ENCODE results near the gene CCL8. TPM values are rescaled to one million over a fixed set of nuclear protein-coding genes. Genes with fewer than 3 reads are reported as not detected.

CCL8 gene
- not detected in 2 replicates for total RNA-seq

DNA sequence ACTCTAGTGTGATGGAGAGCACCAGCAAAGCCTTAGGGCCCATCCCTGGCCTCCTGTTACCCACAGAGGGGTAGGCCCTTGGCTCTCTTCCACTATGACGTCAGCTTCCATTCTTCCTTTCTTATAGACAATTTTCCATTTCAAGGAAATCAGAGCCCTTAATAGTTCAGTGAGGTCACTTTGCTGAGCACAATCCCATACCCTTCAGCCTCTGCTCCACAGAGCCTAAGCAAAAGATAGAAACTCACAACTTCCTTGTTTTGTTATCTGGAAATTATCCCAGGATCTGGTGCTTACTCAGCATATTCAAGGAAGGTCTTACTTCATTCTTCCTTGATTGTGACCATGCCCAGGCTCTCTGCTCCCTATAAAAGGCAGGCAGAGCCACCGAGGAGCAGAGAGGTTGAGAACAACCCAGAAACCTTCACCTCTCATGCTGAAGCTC, at the start of gene CCL8:
Gene CCL8, plus strand, starts transcription at position 397 of the 445 bp plus-strand sequence. CDS start 67 bp downstream, outside the sequence.
- DNase-seq (ENCODE audit: low read depth), result no peak
- no peaks in the 10 kb centered on the region for H3K36me3 ChIP-seq (ENCODE audit: control insufficient read depth, insufficient read depth, low read length)
- H3K27me3 ChIP-seq (ENCODE audit: control insufficient read depth, insufficient read depth, low read length), result no peaks in the 10 kb centered on the region
- H3K4me3 ChIP-seq (ENCODE audit: low read depth, low read length), result no peak within 1 kb of the TSS
- TF ChIP-seq, protein P1, sequence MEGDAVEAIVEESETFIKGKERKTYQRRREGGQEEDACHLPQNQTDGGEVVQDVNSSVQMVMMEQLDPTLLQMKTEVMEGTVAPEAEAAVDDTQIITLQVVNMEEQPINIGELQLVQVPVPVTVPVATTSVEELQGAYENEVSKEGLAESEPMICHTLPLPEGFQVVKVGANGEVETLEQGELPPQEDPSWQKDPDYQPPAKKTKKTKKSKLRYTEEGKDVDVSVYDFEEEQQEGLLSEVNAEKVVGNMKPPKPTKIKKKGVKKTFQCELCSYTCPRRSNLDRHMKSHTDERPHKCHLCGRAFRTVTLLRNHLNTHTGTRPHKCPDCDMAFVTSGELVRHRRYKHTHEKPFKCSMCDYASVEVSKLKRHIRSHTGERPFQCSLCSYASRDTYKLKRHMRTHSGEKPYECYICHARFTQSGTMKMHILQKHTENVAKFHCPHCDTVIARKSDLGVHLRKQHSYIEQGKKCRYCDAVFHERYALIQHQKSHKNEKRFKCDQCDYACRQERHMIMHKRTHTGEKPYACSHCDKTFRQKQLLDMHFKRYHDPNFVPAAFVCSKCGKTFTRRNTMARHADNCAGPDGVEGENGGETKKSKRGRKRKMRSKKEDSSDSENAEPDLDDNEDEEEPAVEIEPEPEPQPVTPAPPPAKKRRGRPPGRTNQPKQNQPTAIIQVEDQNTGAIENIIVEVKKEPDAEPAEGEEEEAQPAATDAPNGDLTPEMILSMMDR (IDR thresholded peaks at IDR 0.05; ENCODE audit: insufficient read depth, low read length, poor library complexity, severe bottlenecking), result no peak

DNA sequence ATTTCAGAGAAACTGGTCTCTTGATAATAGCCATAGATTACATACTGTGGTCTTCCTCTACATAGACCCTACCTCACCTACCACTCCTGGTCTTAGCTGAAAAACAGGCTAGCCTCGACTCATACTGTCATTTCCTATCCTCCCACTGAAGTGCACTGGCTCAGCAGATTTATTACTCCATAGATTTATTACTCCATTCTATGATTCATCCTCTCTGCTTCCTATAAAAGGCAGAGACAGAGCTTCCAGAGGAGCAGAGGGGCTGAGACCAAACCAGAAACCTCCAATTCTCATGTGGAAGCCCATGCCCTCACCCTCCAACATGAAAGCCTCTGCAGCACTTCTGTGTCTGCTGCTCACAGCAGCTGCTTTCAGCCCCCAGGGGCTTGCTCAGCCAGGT, 49.3 kb upstream of the CCL8 start, which contains the start of gene CCL7:
Gene CCL7, plus strand, starts transcription at position 253 of the 400 bp plus-strand sequence. Its CDS starts 70 bp downstream, at position 323.
- Histone ChIP-seq H3K4me3 (ENCODE audit: low read depth, low read length) (no peak within 1 kb of the TSS), H3K27me3 (ENCODE audit: control insufficient read depth, insufficient read depth, low read length) (no peaks in the 10 kb centered on the region), H3K36me3 (ENCODE audit: control insufficient read depth, insufficient read depth, low read length) (no peaks in the 10 kb centered on the region)
- TF ChIP-seq, protein P1 (IDR thresholded peaks at IDR 0.05; ENCODE audit: insufficient read depth, low read length, poor library complexity, severe bottlenecking), result no peak
- no peak for DNase-seq (ENCODE audit: low read depth)

DNA sequence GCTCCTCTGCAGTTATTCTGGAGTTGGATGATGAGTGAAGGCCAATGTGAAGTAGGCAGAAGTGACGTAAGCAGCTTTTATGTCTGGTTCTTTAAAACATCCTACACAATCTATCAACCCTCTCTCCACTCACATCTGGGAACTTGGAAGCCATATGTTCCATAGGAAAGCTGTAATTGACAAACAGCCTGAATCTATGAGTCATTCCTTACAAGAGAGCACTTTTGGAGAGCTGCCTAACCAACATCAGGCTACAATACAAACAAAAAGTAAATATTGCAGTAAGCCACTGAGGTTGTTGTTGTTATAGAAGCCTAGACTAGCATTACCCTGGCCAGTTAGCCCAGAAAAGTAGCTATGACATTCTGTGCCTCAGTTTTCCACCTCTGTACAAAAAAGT, 43.4 kb upstream of the CCL8 start:
- no peak overlapping the region for H3K4me3 ChIP-seq (ENCODE audit: low read depth, low read length)
- DNase-seq (ENCODE audit: low read depth), result no peak
- H3K36me3 ChIP-seq (ENCODE audit: control insufficient read depth, insufficient read depth, low read length), result no peaks in the 10 kb centered on the region
- TF ChIP-seq, protein P1 (IDR thresholded peaks at IDR 0.05; ENCODE audit: insufficient read depth, low read length, poor library complexity, severe bottlenecking), result no peak
- no peaks in the 10 kb centered on the region for H3K27me3 ChIP-seq (ENCODE audit: control insufficient read depth, insufficient read depth, low read length)

DNA sequence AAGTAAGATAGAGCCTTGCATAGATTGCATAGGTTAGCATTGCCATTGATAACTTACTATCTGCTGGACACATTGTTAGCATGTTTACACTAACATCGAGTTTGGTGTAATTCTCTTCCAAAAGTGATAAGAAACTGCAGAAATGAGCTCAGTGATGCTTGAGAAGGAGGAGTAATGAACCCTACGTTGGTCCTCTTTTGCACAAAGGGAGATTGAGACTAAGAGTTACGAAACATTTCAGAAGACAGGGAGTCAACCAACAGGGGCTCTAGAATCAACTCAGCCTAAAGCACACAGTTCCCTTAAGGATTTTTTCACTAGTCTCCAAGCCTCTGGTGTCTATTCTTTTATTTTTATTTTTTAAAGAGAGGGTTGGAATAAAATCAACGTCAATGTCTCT, 42.4 kb upstream of the CCL8 start:
- TF ChIP-seq, protein P1 (IDR thresholded peaks at IDR 0.05; ENCODE audit: insufficient read depth, low read length, poor library complexity, severe bottlenecking), result no peak
- DNase-seq (ENCODE audit: low read depth), result no peak
- no peaks in the 10 kb centered on the region for H3K27me3 ChIP-seq (ENCODE audit: control insufficient read depth, insufficient read depth, low read length)
- H3K36me3 ChIP-seq (ENCODE audit: control insufficient read depth, insufficient read depth, low read length), result no peaks in the 10 kb centered on the region
- H3K4me3 ChIP-seq (ENCODE audit: low read depth, low read length), result no peak overlapping the region

DNA sequence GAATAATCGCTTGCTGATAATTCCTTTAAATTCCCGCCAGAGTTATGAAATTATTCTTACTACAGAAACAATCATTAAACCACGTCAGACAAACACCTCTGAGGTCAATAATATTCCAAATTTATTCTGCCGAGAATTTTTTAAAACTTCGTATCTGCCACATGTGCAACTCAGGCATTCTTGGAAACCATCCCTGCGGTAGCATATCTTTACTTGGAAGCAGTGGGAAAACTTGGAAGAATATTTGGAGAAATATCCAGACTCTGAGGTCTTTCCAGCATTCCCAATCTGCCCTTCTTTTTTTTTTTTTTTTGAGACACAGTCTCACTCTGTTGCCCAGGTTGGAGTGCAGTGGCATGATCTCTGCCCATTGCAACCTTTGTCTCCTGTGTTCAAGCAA, 35.7 kb upstream of the CCL8 start:
- Histone ChIP-seq H3K4me3 (ENCODE audit: low read depth, low read length) (no peak overlapping the region), H3K36me3 (ENCODE audit: control insufficient read depth, insufficient read depth, low read length) (no peaks in the 10 kb centered on the region), H3K27me3 (ENCODE audit: control insufficient read depth, insufficient read depth, low read length) (no peaks in the 10 kb centered on the region)
- no peak for DNase-seq (ENCODE audit: low read depth)
- TF ChIP-seq, protein P1 (IDR thresholded peaks at IDR 0.05; ENCODE audit: insufficient read depth, low read length, poor library complexity, severe bottlenecking), result no peak

DNA sequence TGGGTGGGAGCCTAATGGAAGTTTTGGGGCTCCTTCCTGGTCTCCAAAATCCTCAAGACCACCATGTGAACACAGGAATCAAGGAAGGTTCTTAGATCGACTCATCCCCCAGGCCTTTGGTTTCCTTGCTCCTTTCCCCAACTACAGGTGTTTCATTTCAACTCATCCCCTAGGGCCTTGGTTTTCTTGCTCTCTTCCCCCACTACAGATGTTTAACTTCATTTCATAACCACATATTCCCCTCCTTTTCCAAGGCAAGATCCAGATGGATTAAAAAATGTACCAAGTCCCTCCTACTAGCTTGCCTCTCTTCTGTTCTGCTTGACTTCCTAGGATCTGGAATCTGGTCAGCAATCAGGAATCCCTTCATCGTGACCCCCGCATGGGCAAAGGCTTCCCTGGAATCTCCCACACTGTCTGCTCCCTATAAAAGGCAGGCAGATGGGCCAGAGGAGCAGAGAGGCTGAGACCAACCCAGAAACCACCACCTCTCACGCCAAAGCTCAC, 33.9 kb upstream of the CCL8 start, which contains the start of gene CCL11:
Gene CCL11, plus strand, starts transcription at position 457 of the 507 bp plus-strand sequence. CDS start 67 bp downstream, outside the sequence.
- no peaks in the 10 kb centered on the region for H3K36me3 ChIP-seq (ENCODE audit: control insufficient read depth, insufficient read depth, low read length)
- no peak for DNase-seq (ENCODE audit: low read depth)
- TF ChIP-seq, protein P1 (IDR thresholded peaks at IDR 0.05; ENCODE audit: insufficient read depth, low read length, poor library complexity, severe bottlenecking), result no peak
- H3K4me3 ChIP-seq (ENCODE audit: low read depth, low read length), result no peak within 1 kb of the TSS
- no peaks in the 10 kb centered on the region for H3K27me3 ChIP-seq (ENCODE audit: control insufficient read depth, insufficient read depth, low read length)
